COLO829 (cell line): ENCODE data around the gene RPGR.

Source experiments
- DNase-seq: peaks from one replicate; pipeline ENCODE4 v3.0.0; 2012; ENCODE audit warnings: low spot score

Gene RPGR

DNA sequence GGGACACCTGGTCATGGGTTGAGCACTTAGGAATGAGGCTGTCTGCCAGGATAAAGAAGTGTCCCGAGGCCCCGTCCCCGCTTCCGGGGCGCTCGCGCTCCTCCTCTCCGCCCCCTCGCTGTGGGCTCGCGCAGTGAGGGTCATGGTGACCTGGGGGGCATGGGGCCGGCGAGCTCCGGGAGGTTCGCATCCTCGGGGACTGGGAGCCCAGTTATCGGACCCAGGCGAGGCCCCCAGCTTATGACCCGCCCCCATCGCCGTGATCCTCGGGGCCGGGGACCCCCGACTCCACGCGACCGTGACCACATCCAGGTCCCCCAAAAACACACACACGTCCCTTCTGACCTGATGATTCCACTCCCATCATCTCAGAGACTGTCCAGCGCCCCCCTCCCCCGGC lies 71.3 kb downstream of the RPGR start:
- no peak for DNase-seq

GRCh38 chrX:38249965-38250364 lies 77.3 kb downstream of the RPGR start:
- DNase-seq = no peak

DNA sequence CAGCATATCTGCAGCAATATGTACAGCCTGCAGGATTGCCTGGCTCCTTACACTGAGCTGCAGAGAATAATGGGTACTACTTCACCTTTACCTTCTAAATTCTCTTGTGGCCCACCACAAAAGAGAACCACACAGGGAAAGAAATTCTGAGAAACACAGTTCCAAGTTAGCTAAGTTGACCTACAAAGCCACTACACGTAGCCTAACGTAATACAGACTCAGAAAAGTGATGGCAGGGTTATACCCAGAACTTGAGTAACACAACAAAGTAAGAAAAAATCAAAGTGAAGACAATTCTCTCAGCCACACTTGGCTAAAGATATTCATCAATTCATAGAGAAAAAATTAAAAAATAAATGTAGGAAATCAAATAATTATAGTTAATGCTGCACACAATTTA lies 80.3 kb downstream of the RPGR start:
- DNase-seq = no peak

DNA sequence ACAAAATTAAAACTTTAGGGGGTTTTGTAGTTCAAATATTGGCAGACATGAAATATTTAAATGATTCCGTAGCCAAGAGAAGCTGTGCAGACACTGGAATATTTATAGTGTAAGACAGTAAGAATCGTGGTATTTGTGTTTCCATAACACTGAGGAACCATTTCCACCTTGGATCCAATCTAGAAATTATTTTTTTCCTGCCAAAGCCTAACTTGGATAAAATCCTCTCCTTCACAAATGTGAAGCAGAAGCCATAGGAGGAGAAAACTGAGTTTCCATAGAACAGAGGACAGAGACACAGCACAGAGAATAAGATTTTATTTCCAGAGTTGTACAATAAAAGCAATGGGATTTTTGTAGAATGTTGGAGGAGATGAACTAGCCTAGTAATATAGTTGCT lies 86.8 kb downstream of the RPGR start:
- DNase-seq = no peak

DNA sequence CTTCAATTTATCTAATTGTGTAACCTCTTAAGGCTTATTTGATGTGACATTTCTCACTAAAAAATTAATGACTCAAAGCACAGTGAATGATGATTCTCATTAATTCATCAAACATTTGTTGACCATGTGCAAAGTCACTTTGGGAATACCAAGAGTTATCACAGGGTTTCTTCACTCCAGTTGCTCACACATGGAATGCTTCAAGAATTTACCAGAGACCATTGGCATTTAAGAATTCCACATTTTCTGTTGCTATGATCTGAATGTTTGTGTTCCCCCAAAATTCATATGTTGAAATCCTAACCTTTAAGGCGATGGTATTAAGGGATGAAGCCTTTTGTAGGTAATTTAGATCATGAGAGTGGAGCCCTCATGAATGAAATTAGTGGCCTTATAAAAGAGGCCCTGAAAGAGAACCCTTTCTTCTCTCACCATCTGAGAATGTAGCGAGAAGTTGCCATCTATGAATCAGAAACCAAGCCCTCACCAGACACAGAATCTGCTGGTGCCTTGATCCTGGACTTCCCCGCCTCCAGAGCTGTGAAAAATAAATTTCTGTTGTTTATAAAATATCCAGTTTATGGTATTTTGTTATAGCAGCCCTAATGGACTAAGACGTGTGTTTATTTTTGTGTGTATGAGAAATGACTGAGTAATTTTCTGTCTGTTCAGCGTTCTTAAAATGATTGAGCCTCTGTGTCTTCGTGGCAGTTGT lies 90.3 kb downstream of the RPGR start:
- no peak for DNase-seq

DNA sequence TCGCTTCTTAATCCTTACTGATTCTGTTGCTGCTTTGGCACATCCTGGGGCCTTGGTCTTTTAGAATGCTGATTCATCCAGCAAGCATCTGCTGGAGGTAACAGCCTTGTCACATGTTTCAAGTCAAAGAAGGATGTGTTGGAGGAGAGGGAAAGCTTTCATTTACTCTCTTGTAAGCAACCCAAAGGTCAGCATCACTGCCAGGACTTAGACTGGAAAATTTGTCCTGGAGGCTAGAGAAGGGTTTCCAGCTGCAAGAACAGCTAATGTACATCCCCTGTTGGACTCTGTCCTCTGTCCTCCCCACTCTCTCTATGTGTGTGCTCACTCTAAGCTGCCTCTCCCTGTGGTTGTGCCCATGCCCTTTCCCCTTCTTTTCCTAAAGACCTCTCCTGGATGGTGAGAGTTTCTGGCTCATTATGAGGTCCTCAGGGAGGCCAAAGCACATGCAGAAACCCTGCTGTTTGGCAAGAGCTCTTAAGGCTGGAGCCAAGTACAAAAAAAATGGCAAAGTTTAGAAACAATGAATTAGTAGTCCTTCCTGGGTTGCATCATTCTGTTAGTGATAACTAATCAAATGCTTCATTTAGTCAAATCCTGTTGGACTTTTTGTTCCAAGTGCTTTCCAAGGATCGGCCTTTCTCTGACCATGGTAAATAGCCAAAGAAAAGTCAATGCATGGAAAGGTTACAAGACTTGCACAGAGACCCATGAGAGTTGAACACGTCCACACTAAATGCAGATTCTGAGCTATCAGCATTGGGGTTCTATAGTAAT lies 93.2 kb downstream of the RPGR start:
- DNase-seq = peak; percentile 90

- DNase-seq = no peak
These were observed 95.1 kb downstream of the RPGR start for GRCh38 chrX:38232079-38232686.

DNA sequence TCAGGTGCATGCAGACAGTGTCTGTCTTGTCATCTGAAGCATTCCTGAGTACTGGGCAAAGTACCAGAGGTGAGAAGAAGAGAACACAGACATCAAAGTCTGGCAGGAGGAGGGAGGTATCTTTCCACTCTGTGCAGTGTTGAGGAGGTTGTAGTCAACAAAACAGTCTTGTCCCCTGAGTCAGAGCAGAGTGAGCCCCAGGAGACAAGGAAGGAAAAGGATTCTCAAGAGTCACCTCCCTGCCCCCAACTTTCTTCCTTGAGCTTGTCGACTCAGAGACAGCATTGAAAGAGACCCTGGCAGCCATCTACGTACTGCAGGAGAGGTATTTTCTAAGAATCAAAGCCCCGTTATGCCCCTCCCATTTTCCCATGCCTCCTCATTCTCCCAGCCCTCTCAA lies 102.2 kb downstream of the RPGR start:
- DNase-seq = no peak

DNA sequence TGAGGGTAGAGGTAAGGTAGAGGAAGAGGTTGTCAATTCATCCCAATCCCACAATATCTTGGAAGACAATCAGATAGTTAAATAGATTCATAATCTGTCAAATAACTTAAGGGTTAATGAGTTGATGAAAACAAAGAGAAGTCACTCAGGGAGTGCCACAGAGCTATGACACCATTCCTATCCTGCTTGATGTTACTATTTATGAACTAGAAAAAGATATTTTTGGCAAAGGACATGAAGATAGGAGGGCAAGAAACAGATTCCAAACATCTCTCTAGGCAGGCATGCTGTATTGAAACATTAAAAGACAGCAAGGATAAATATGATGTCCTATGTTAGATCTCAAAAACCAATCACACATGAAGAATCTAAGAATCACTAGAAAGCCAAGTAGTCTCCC lies 103.1 kb downstream of the RPGR start:
- no peak for DNase-seq

- no peak for DNase-seq
These were observed 105.8 kb downstream of the RPGR start for GRCh38 chrX:38221391-38221929.

GRCh38 chrX:38220415-38221390 lies 106.6 kb downstream of the RPGR start, which contains the start of gene SRPX:
TSS of gene SRPX (minus strand) at chrX:38220871. CDS start at chrX:38220792, 79 bp downstream.
- no peak for DNase-seq

DNA sequence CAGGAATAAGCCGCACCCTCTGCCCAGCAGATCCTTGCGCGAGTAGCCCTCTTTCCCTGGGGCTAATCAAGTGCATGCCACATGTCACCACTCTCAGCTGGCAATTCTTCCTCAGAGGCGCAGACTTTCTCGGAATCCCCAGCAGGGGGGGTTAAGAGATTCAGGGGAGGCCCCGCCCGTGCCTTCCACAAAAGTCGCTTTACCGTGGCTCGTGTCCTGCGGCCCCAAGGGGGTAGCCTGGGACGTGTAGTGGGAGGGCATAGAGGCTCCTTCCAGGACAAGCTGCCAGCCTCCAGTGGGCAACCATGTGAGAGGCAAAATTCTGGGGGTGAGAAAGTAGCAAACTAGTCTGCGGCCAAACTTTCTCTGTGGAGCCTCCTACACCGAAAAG lies 107.3 kb downstream of the RPGR start:
- DNase-seq = peak; percentile 52
